ENCODE measurements around the gene LRCH1. TPM values are rescaled to one million over a fixed set of nuclear protein-coding genes. Genes with fewer than 3 reads are reported as not detected.

The LRCH1 gene
- total and polyA plus RNA-seq, 2 experiments from 2014 or later: 3.9 to 9.2 TPM

DNA sequence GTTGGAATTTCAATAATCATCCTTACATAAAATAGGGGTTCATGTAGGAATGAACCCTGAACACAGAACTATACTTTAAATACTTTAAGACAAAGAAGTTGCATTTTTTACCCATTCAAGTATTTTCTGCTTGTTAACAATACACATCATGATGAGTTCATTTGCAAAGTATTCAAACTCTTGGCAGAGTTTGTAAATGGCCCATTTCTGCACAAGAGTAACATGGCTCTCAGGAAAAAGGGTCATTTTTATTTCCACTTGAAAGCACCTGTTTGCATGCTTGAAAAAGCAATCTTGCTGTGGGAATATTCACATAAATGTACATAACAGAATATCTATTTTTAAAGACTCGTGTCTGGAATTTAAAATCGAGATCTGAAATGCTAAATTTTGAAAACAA is 225.9 kb downstream of the LRCH1 start:
- Histone ChIP-seq H3K27me3 (ENCODE audit: insufficient read depth) (no peaks in the 10 kb centered on the region), H3K36me3 (ENCODE audit: insufficient read depth) (peaks cover 11% of the 10 kb centered on the region; the same call in 1 of the 2 replicates), H3K4me3 (no peak overlapping the region), H3K79me2 (replicated peaks; ENCODE audit: insufficient read depth) (no peaks in the 10 kb centered on the region), H2AFZ (no peak overlapping the region), H3K4me1 (ENCODE audit: insufficient read depth) (no peaks in the 10 kb centered on the region), H3K9me2 (ENCODE audit: insufficient read depth) (no peaks in the 10 kb centered on the region), H3K27ac (ENCODE audit: low read depth) (no peak overlapping the region), H3F3A (replicated peaks; ENCODE audit: low read depth) (no peaks in the 10 kb centered on the region), H4K20me1 (replicated peaks; ENCODE audit: insufficient read depth) (no peaks in the 10 kb centered on the region), H3K4me2 (no peak overlapping the region)
- Mint-ChIP-seq H3K9me3 (no peaks in the 10 kb centered on the region), H3K4me1 (no peaks in the 10 kb centered on the region), H3K4me3 (no peak overlapping the region), H3K27ac (no peak overlapping the region), H3K36me3 (ENCODE audit: low read depth) (peaks cover 30% of the 10 kb centered on the region; the same call in 2 of the 3 replicates), H3K27me3 (ENCODE audit: insufficient read depth, low read depth, poor library complexity) (no peaks in the 10 kb centered on the region)
- TF ChIP-seq JUNB (IDR thresholded peaks at IDR 0.05; ENCODE audit: unreplicated experiment) (no peak), NANOG (IDR thresholded peaks at IDR 0.05; ENCODE audit: borderline replicate concordance) (no peak), STAT1 (IDR thresholded peaks at IDR 0.05; ENCODE audit: unreplicated experiment) (no peak), ETS1 (IDR thresholded peaks at IDR 0.05) (no peak), ZNF462 (CRISPR knock-in tag; IDR thresholded peaks at IDR 0.05) (no peak), REST (IDR thresholded peaks at IDR 0.05; ENCODE audit: unreplicated experiment) (no peak), ZNF114 (CRISPR knock-in tag; IDR thresholded peaks at IDR 0.05) (no peak), ZNF331 (CRISPR knock-in tag; IDR thresholded peaks at IDR 0.05; ENCODE audit: low read depth) (no peak), EZH2 (IDR thresholded peaks at IDR 0.05; ENCODE audit: low read depth, unreplicated experiment) (no peak), POLR2AphosphoS5 (IDR thresholded peaks at IDR 0.05; ENCODE audit: low read depth) (no peak)
- no peak for DNase-seq (ENCODE audit: low spot score)
- no peak for ATAC-seq
